SJCRH30 (cell line): ENCODE results near the gene PPP2R5A. TPM values are rescaled to one million over a fixed set of nuclear protein-coding genes. Genes with fewer than 3 reads are reported as not detected.

Experiments used
- DNase-seq, 2 experiments: peaks; one replicate each; pipeline ENCODE4 v3.0.0-alpha.2; 2015 to 2020
- H3K27ac ChIP-seq: fragments of 250-450 bp; sonication (Bioruptor Pico); 2 replicates; pipeline ENCODE4 v1.5.1; 2020; ENCODE audit warnings: mild to moderate bottlenecking, moderate library complexity
- H3K27me3 ChIP-seq: fragments of 250-450 bp; sonication (Bioruptor Pico); 2 replicates; pipeline ENCODE4 v1.5.1; 2020; ENCODE audit warnings: mild to moderate bottlenecking, moderate library complexity
- H3K36me3 ChIP-seq: fragments of 250-450 bp; sonication (Bioruptor Pico); 2 replicates; pipeline ENCODE4 v1.5.1; 2020; ENCODE audit warnings: mild to moderate bottlenecking, moderate library complexity
- H3K4me1 ChIP-seq: fragments of 250-450 bp; sonication (Bioruptor Pico); 2 replicates; pipeline ENCODE4 v1.5.1; 2020; ENCODE audit warnings: mild to moderate bottlenecking, moderate library complexity
- H3K4me3 ChIP-seq: fragments of 250-450 bp; sonication (Bioruptor Pico); 2 replicates; pipeline ENCODE4 v1.5.1; 2020; ENCODE audit warnings: mild to moderate bottlenecking, moderate library complexity
- H3K9me3 ChIP-seq: fragments of 250-450 bp; sonication (Bioruptor Pico); replicated peaks from 2 replicates; pipeline ENCODE4 v1.5.1; 2020; ENCODE audit warnings: mild to moderate bottlenecking, moderate library complexity
- total RNA-seq: library from RNA; depleted of rRNA; stranded (reverse); fragments of >200 nt; shearing (Covaris generic); gene quantifications from 2 replicates; pipeline ENCODE4 v1.2.3, GENCODE V29; 2014

Gene PPP2R5A
- total RNA-seq, 1 experiment from 2014 or later: 18.8 TPM

DNA sequence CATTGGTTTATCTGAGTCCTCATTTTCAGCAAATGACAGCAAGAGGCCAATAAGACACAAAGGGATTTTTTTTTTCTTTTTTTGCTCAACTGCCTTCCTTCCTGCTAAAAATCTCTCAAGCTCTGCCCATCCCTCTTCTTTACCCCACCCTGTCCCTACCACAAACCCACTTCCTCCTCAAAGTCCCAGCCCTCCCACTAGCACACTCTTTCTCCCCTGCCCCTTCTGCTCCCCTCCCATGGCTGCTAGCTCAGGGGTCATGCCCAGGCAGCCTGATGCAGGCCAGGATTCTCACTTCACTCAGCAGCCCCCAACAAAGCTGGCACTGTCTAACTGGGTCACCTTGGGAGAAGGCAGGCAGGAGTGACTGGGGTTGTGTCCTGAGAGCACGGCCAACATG, 28.8 kb upstream of the PPP2R5A start:
- no peaks in the 10 kb centered on the region; the same call in 1 of the 2 replicates for H3K27me3 ChIP-seq
- H3K27ac ChIP-seq: no peak overlapping the region
- no peaks in the 10 kb centered on the region for H3K9me3 ChIP-seq
- no peak overlapping the region for H3K4me3 ChIP-seq
- peaks cover 2% of the 10 kb centered on the region; the same call in 1 of the 2 replicates for H3K4me1 ChIP-seq
- H3K36me3 ChIP-seq: no peaks in the 10 kb centered on the region
- no peak for DNase-seq

DNA sequence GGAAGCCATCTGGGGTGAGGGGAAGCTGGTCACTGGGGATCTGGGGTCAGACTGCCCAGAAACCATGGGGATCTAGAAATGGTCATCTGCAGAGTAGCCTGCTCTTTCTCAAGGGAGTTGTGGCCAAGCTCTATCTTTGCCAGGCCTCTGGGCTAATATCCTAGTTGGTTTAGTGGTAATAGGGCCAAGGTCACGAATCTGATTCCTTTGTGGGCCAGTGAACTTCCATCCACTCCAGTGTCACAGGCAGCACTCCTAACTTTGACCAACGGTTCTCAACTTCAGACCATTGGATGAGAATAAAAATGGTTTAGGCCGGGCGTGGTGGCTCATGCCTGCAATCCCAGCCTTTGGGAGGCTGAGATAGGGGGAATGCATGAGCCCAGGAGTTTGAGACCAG, 28.1 kb upstream of the PPP2R5A start:
- DNase-seq: no peak
- Histone ChIP-seq H3K27ac (no peak overlapping the region), H3K9me3 (no peaks in the 10 kb centered on the region), H3K27me3 (no peaks in the 10 kb centered on the region), H3K4me1 (peaks cover 2% of the 10 kb centered on the region; the same call in 1 of the 2 replicates), H3K4me3 (no peak overlapping the region), H3K36me3 (no peaks in the 10 kb centered on the region)

- peaks cover 2% of the 10 kb centered on the region; the same call in 1 of the 2 replicates for H3K4me1 ChIP-seq
- no peaks in the 10 kb centered on the region for H3K36me3 ChIP-seq
- no peak overlapping the region for H3K4me3 ChIP-seq
- H3K27me3 ChIP-seq: no peaks in the 10 kb centered on the region
- no peak for DNase-seq
- H3K9me3 ChIP-seq: no peaks in the 10 kb centered on the region
- no peak overlapping the region for H3K27ac ChIP-seq
Observed at GRCh38 chr1:212259693-212260480, 25.3 kb upstream of the PPP2R5A start.

DNA sequence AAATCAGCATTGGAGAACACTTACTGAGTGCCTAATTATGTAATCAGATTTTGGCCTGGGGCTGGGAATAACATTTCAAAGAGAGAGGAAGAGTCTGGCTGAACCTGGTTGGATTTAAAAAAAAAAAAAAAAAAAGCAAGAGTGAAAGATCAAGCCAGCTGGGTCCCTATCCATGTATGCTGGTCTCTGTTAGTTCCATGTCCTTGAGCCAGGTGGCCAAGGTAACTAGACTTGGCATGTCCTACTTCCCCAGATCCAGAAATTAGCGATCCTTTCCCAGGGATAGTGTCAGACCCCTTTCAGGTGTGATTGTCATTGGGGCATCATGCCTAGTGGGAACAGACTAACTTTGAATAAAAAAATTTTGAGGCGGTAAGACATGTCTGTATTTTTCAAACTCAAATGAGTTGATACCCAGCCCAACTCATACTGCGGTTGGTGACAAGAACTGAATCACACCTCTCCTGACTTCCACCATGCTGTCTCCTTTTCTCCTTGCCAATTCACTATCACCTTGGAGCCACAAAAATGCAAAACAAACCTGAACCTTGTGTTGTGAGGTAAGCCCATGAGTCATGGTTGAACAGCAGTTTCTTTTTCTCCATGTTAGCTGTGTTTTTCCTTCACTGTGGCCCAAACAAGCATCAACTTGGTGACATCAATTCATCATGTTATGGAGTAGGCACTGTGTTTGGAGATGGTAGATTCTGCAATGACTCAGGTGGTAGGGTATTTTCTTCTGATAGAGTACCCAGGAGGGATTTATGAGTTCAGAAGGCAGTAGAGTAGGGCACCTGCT, 24.5 kb upstream of the PPP2R5A start:
- no peaks in the 10 kb centered on the region for H3K9me3 ChIP-seq
- no peaks in the 10 kb centered on the region for H3K27me3 ChIP-seq
- DNase-seq: no peak
- H3K36me3 ChIP-seq: no peaks in the 10 kb centered on the region
- no peak overlapping the region for H3K4me3 ChIP-seq
- H3K4me1 ChIP-seq: peaks cover 2% of the 10 kb centered on the region; the same call in 1 of the 2 replicates
- no peak overlapping the region for H3K27ac ChIP-seq

- Histone ChIP-seq H3K4me1 (no peaks in the 10 kb centered on the region), H3K27me3 (no peaks in the 10 kb centered on the region), H3K4me3 (no peak overlapping the region), H3K27ac (no peak overlapping the region), H3K9me3 (no peaks in the 10 kb centered on the region), H3K36me3 (no peaks in the 10 kb centered on the region)
- DNase-seq: no peak
Observed at GRCh38 chr1:212261361-212261929, 23.8 kb upstream of the PPP2R5A start.

GRCh38 chr1:212267017-212267416, 18.2 kb upstream of the PPP2R5A start:
- Histone ChIP-seq H3K27me3 (no peaks in the 10 kb centered on the region), H3K36me3 (no peaks in the 10 kb centered on the region), H3K27ac (no peak overlapping the region), H3K4me3 (no peak overlapping the region), H3K9me3 (no peaks in the 10 kb centered on the region), H3K4me1 (peaks cover 12% of the 10 kb centered on the region)
- DNase-seq: no peak

GRCh38 chr1:212267460-212267859, 17.8 kb upstream of the PPP2R5A start:
- no peaks in the 10 kb centered on the region for H3K36me3 ChIP-seq
- no peak for DNase-seq
- no peak overlapping the region for H3K4me3 ChIP-seq
- peaks cover 17% of the 10 kb centered on the region for H3K4me1 ChIP-seq
- no peaks in the 10 kb centered on the region for H3K27me3 ChIP-seq
- H3K9me3 ChIP-seq: no peaks in the 10 kb centered on the region
- H3K27ac ChIP-seq: no peak overlapping the region

GRCh38 chr1:212269306-212269705, 15.9 kb upstream of the PPP2R5A start:
- DNase-seq: no peak
- Histone ChIP-seq H3K36me3 (no peaks in the 10 kb centered on the region), H3K4me1 (peaks cover 21% of the 10 kb centered on the region), H3K4me3 (no peak overlapping the region), H3K9me3 (no peaks in the 10 kb centered on the region), H3K27ac (no peak overlapping the region), H3K27me3 (no peaks in the 10 kb centered on the region)

DNA sequence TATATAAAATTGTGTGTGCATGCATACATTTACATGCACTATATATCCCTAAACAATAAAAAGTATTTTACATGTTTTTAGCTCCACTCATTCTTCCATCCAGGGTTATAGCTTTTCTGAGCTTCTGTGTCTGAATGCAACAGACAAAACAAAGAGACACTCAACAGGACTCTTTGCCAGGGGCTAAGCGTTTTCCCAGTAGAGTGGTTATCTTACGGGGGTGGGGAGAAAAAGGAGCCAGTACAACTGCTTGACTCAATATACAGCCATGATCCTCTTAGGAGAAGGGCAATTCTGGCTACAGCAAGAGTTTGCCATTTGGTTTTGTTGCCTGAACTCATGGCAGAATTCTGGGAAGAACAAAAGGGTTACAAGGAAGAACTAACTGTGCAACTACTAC, 14.6 kb upstream of the PPP2R5A start:
- no peak for DNase-seq
- H3K4me3 ChIP-seq: no peak overlapping the region
- H3K27me3 ChIP-seq: no peaks in the 10 kb centered on the region
- H3K27ac ChIP-seq: no peak overlapping the region
- peaks cover 21% of the 10 kb centered on the region for H3K4me1 ChIP-seq
- H3K36me3 ChIP-seq: no peaks in the 10 kb centered on the region
- H3K9me3 ChIP-seq: no peaks in the 10 kb centered on the region

GRCh38 chr1:212271234-212271633, 14.0 kb upstream of the PPP2R5A start:
- peaks cover 21% of the 10 kb centered on the region for H3K4me1 ChIP-seq
- no peak overlapping the region for H3K4me3 ChIP-seq
- no peaks in the 10 kb centered on the region for H3K27me3 ChIP-seq
- no peaks in the 10 kb centered on the region for H3K9me3 ChIP-seq
- no peaks in the 10 kb centered on the region for H3K36me3 ChIP-seq
- DNase-seq: no peak
- peak overlapping the region; percentile 21; the same call in 1 of the 2 replicates for H3K27ac ChIP-seq

DNA sequence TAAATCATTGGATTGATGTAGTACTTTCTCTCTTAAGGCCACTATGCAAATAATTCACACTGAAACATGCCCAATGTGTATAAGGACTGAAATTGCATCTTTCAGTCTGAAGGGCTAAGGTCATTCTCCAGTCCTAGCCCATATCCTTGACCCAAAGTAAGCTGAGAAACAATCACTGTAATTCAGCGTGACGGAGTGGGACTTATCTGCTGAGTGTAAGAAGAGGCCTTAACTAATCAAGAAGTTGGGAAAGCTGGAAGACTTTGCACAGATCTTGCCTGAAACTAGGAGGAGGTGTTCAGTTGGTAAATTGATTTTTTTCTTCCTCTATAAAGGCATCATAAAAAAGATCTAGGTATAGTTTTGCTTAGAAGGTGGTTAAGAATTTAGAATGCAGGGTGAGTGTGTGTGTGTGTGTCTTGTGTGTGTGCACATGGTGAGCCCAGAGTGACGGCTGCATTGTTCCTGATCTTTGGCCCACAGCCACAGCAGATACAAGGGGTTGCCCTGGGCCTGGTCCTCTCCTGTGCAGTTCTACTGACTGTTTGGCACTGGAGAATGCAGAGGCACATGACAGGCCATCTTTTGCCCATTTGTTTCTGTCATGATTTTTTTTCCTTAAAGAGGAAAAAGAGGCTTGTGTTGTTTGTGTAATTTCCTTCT, 13.3 kb upstream of the PPP2R5A start:
- H3K27ac ChIP-seq: peak overlapping the region; percentile 21; the same call in 1 of the 2 replicates
- no peaks in the 10 kb centered on the region for H3K27me3 ChIP-seq
- DNase-seq: peak; percentile 36 to 64
- no peaks in the 10 kb centered on the region for H3K36me3 ChIP-seq
- peaks cover 21% of the 10 kb centered on the region for H3K4me1 ChIP-seq
- no peaks in the 10 kb centered on the region for H3K9me3 ChIP-seq
- H3K4me3 ChIP-seq: no peak overlapping the region

DNA sequence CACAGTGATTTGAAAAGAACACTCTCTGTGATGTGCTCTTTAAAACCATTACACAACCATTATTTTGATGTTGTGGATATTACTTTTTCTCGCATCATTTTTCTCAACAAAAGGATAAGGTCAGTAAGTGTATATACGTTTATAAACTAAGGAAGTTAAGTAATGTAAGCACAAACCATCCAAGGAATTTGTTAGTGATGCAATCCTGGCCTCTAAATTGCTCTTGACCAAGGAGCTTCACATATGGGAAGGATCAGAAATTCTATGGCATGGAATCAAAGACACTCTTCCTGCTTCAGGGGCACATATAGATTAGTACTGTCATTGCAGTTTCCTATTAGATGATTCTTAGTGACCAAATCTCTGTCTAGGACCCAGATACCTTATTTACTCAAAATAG, 3.6 kb upstream of the PPP2R5A start:
- Histone ChIP-seq H3K4me1 (peaks cover 3% of the 10 kb centered on the region; the same call in 1 of the 2 replicates), H3K27ac (no peak overlapping the region), H3K36me3 (no peaks in the 10 kb centered on the region), H3K4me3 (no peak overlapping the region), H3K27me3 (no peaks in the 10 kb centered on the region), H3K9me3 (no peaks in the 10 kb centered on the region)
- DNase-seq: no peak

- Histone ChIP-seq H3K27ac (no peak overlapping the region), H3K4me1 (peaks cover 12% of the 10 kb centered on the region), H3K9me3 (no peaks in the 10 kb centered on the region), H3K27me3 (no peaks in the 10 kb centered on the region), H3K4me3 (no peak overlapping the region; the same call in 1 of the 2 replicates), H3K36me3 (no peaks in the 10 kb centered on the region)
- no peak for DNase-seq
Observed at GRCh38 chr1:212283741-212284140, 1.5 kb upstream of the PPP2R5A start.

- DNase-seq: no peak
- Histone ChIP-seq H3K27ac (peak overlapping the region; percentile 37), H3K36me3 (no peaks in the 10 kb centered on the region), H3K4me1 (peaks cover 13% of the 10 kb centered on the region), H3K27me3 (no peaks in the 10 kb centered on the region), H3K9me3 (no peaks in the 10 kb centered on the region), H3K4me3 (peak overlapping the region; percentile 90)
Observed at GRCh38 chr1:212284332-212284743, 872 bp upstream of the PPP2R5A start.
